ENCODE data around the gene STAT3.
"Not testable (repeated sequence)": the region's sequence is repeated elsewhere in the genome, so short reads cannot be mapped to it uniquely, and the experiment has no call there.

STAT3 gene

DNA sequence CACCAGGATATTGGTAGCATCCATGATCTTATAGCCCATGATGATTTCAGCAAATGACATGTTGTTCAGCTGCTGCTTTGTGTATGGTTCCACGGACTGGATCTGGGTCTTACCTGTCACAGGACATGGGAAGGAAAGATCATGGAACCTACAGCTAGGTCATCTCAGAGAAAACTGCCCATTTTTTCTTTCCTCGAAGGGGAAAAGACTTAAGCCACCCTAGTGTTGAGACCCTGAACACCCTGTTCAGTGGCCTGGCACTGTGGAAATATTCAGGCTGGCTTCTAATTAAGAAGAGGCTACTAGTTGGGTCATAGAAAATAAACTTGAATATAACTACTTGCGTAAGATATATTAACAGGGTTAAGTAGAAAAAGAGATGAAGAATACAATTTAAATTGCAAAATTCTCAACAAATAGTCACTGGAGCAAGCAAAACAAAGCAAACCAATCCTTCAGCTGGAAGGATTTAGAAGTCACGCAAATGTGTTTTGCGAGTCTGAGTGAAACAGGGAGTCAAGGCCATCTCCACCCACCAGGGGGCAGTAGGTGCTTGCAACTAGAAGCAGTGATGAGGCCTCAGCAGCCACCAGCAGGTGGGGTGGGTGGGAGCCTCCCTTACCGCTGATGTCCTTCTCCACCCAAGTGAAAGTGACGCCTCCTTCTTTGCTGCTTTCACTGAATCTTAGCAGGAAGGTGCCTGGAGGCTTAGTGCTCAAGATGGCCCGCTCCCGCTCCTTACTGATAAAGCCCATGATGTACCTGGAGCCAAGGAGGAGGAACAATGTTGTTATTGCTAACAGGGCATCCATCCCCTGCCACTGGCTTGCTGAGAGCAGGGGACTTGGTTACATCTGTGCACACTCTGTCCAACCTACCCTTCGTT is 65.6 kb downstream of the STAT3 start:
- in situ Hi-C loops (cut with MboI; ENCODE audit: low sequenced_read_pairs), result loop anchor here (10.0 kb wide), 1 partner anchor 82 kb away; no protein-coding TSS in a partner anchor

DNA sequence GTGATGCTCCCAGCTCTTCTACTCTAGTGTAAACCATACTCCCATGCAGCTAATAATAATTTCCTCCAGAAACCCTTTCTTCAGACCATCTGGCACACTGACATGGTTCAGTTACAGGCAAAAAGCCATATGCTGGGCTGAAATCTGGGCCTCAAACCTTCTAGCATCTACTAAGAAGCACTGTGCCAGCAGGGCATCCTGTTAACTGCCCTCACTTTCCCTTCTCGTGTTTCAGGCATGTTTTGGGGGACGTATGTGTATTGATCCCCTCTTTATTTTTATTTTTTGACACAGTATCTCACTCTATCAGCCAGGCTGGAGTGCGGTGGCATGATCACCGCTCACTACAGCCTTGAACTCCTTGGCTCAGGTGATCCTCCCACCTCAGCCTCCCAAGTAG is 66.7 kb downstream of the STAT3 start:
- in situ Hi-C loops (cut with MboI; ENCODE audit: low sequenced_read_pairs), result loop anchor here (10.0 kb wide), 1 partner anchor 83 kb away; no protein-coding TSS in a partner anchor

DNA sequence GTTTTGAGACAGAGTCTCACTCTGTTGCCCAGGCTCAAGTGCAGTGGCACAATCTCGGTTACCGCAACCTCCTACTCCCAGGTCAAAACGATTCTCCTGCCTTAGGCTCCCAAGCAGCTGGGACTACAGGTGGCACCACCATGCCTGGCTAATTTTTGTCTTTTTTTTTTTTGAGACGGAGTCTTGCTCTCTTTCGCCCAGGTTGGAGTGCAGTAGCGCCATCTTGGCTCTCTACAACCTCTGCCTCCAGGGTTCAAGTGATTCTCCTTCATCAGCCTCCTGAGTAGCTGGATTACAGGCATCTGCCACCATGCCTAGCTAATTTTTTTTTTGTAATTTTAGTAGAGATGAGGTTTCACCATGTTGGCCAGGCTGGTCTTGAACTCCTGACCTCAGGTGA is 70.3 kb downstream of the STAT3 start:
- in situ Hi-C loops (cut with MboI; ENCODE audit: low sequenced_read_pairs), result not testable (repeated sequence)

DNA sequence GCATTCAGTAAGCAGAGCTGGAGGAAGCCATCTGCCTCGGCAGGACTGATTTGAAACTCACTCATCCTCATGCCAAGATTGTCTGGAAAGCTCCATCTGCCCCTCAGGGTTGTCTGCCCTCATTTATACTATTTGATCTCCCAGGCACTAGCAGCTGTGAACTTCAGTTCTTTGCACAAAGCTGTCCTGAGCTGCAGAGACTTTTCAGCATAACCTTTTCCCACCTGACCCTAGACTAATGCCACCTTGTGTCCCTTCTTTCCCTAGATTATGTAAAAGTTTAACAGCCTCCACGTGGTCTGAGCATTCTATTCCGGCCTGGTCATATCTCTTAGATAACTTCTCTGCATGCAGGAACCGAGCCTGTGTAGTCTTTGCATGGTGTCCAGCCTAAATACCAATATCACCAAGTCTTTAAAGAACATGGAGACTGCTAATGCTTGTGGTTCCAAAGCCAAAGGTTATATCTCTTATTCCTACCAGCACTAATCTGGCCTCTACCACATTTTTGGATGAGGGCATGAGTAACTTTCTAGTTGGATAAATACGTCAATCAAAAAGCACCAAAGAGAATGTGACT is 70.9 kb downstream of the STAT3 start:
- in situ Hi-C loops (cut with MboI; ENCODE audit: low sequenced_read_pairs), result no loop called here

DNA sequence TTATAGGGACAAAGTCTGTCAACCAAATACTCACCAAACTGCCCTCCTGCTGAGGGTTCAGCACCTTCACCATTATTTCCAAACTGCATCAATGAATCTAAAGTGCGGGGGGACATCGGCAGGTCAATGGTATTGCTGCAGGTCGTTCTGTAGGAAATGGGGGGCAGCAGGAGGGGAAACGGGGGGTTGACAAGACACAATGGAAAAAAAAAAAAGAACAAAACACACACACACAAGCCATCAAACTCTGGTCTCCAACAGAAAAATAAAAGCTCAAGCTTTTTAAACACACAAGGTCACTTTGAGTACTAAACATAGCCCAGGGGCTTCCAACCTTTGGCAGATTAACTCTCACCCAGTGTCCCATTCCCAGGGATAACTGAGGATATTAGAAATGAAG is 71.5 kb downstream of the STAT3 start:
- in situ Hi-C loops (cut with MboI; ENCODE audit: low sequenced_read_pairs), result no loop called here

DNA sequence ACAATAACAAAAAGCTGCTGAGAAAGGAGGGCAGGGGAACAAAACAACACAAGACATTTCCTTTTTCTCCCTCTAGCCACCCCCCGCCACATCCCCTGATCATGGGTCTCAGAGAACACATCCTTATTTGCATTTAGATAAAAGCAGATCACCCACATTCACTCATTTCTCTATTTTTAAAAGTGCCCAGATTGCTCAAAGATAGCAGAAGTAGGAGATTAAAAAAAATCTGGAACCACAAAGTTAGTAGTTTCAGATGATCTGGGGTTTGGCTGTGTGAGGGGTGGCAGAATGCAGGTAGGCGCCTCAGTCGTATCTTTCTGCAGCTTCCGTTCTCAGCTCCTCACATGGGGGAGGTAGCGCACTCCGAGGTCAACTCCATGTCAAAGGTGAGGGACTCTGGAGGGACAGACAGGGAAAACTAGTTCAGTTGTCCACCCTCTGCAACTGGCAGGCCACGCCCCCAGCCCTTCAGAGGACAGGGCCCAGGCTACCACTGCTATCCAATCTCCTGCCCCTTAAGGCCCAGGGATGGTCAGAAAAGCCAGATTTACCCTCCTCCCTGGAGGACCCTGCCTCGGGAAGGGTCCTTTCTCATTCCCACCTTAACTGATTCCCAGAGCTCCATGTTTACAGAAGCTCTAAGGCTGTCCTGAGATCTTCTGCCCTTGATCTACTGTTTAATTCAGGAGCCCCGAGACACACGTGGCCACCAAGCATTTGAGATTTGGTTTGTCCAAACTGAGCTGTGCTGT is 72.7 kb downstream of the STAT3 start:
- in situ Hi-C loops (cut with MboI; ENCODE audit: low sequenced_read_pairs), result no loop called here

DNA sequence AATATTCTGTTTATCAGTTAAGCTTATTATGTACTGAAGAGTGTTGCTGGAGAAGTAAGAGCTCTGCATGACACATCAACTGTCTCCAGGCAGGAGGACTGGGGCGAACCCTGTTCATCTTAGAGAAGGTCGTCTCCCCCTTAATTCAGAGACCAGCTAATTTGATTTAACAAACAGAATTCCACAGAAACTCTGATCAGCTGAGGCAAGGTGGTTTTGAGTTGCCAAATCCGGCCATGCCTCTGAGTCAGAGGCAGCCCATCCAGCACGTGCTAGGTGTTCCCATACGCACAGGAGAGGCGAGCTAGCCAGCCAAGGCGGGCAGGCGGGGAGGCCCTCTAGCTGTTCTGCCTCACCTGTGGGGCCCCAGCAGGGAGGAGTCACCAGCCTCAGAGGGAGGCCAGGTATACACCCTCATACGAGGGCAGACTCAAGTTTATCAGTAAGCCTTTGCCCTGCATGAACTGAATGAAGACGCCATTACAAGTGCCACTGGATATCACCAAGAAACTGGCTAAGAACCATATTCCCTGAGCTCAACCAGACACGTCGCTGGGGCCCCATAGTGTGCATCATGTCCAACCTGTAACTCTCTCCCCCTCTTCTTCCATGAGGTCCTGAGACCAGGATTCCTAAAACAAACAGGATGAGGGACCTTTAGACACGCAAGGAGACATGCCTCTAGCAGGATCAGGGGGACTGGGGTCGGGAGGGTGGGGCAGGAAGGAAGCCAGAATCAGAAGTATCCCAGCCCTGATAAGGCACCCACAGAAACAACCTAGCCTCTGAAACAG is 74.3 kb downstream of the STAT3 start:
- in situ Hi-C loops (cut with MboI; ENCODE audit: low sequenced_read_pairs), result no loop called here

DNA sequence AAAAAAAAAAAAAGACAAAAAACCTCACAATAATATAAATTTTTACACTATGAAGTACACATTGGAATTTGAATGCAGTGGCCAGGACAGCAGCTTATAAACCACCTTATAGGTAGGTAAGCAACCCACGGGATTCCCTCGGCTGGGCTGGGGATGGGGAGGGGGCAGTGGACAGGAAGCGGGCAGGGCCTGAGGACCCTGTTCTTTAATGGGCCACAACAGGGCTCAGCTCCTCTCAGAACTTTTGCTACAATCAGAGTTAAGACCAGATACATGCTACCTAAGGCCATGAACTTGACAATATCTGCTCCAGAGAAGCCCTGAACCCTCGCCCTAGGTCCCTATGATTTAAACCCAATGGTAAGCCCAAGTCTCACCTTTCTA is 74.9 kb downstream of the STAT3 start:
- in situ Hi-C loops (cut with MboI; ENCODE audit: low sequenced_read_pairs), result no loop called here

DNA sequence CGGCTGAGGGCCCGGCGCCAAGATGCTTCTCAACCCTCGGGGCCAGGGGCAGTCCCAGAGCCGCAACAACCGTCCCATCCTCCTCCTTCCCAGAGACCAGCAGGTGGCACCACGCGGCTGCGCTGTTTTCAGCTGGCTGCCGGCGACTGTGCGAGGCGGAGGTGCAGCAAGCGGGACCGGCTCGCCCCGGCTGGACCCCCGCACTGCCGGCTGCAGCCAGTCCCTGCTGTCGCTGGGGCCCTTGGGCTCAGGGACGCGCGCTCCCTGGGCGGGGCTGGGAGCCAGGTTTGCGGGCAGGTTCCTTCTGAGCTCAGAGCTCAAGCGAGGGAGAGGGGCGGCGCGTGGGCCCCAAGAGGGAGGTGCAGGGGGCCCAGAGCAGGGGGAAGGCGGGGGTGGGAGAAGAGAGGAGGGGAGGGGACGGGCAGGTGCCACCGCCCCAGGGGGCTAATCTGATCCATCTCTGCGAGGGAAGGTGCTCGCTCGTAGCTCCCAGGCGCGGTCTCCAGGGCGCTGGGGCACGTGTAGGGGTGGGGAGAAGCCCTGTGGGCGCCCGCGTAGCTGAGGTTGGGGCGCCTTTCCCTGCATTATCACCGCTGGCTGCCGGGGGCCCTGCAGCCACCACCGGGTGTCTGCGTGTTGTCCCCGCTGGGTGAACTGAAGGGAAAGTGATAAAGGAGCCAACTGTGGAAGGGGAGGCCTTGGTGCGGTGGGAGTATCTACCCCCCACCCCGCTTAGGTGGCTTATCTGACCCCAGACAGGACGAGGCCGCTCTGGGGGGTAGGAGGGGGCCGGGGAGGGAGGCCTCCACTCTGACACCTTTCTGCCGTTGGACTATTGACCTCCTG is 75.7 kb downstream of the STAT3 start:
- in situ Hi-C loops (cut with MboI; ENCODE audit: low sequenced_read_pairs), result no loop called here

DNA sequence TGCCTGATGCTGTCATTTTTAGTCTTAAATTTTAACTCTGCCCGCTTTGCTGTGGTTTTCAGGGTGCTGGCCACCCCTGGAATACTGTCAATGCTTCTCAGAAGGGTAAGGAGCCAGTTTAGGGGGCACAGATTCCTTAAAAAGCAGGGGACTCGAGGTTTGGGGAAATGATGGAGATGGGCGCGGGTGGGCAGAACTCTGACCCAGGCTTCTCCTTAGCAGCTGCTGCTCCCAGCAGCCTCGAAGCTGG is 76.3 kb downstream of the STAT3 start:
- in situ Hi-C loops (cut with MboI; ENCODE audit: low sequenced_read_pairs), result no loop called here

DNA sequence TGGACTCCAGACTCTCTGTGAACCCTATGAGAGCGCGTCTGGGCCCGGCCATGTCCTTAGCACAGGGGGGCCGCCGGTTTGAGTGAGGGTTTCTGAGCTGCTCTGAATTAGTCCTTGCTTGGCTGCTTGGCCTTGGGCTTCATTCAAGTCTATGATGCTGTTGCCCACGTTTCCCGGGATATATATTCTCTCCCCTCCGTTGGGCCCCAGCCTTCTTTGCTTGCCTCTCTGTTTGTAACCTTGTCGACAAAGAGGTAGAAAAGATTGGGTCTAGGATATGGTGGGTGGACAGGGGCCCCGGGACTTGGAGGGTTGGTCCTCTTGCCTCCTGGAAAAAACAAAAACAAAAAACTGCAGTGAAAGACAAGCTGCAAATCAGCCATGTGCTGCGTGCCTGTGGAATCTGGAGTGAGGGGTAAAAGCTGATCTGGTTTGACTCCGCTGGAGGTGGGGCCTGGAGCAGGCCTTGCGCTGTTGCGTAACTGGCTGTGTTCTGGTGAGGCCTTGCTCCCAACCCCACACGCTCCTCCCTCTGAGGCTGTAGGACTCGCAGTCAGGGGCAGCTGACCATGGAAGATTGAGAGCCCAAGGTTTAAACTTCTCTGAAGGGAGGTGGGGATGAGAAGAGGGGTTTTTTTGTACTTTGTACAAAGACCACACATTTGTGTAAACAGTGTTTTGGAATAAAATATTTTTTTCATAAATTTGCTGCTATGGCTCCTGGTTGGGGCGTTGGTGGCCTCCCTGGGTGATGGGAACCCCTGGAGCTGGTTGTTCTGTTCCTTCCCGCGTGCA is 76.8 kb downstream of the STAT3 start:
- in situ Hi-C loops (cut with MboI; ENCODE audit: low sequenced_read_pairs), result no loop called here

DNA sequence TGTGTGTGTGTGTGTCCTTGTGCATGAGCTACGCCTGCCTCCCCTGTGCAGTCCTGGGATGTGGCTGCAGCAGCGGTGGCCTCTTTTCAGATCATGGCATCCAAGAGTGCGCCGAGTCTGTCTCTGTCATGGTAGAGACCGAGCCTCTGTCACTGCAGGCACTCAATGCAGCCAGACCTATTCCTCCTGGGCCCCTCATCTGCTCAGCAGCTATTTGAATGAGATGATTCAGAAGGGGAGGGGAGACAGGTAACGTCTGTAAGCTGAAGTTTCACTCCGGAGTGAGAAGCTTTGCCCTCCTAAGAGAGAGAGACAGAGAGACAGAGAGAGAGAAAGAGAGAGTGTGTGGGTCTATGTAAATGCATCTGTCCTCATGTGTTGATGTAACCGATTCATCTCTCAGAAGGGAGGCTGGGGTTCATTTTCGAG is 77.4 kb downstream of the STAT3 start:
- in situ Hi-C loops (cut with MboI; ENCODE audit: low sequenced_read_pairs), result no loop called here

DNA sequence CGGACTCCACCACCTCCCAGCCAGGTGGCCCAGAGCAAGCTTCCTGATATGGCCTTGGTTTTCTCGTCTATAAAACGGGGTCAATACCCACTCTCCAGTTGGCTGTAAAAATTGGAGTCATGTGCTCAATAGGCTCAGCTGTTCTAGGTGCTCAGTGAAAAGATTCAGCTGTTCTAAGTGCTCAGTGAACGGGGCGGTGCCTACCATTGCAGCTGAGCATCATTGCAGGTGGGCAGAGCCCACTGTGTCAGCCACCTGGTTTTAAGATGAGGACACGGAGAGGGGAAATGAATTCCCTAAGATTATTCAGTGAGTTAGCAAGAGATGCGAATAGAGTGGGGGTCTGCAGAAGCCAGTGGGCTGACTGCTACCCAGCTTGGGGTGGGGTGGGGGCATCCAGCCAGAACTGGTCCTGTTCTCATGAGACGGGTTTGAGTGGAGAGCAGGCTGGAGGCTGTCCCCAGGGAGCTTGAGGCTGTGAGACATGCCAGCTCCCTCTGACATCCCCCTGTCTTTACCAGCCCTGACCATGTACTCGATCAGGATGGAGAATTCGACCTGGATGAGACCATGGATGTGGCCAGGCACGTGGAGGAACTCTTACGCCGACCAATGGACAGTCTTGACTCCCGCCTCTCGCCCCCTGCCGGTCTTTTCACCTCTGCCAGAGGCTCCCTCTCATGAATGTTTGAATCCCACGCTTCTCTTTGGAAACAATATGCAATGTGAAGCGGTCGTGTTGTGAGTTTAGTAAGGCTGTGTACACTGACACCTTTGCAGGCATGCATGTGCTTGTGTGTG is 78.1 kb downstream of the STAT3 start:
- in situ Hi-C loops (cut with MboI; ENCODE audit: low sequenced_read_pairs), result no loop called here

DNA sequence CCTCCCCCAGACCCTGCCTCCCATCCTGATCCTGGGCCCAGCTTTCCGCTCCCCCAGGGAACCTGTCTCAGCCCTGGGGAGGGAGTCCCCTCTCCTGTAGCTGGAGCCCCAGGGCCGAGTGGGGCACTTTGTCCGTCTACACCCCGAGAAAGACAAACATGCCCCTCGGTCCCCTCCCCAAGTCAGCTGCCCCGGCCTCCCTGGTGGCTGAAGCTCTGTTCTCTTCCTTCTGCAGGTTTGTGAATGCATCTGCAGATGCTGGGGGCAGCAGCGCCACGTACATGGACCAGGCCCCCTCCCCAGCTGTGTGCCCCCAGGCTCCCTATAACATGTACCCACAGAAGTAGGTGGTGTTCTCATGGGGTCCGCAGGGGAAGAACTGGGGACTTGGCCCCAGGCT is 79.1 kb downstream of the STAT3 start:
- in situ Hi-C loops (cut with MboI; ENCODE audit: low sequenced_read_pairs), result no loop called here

DNA sequence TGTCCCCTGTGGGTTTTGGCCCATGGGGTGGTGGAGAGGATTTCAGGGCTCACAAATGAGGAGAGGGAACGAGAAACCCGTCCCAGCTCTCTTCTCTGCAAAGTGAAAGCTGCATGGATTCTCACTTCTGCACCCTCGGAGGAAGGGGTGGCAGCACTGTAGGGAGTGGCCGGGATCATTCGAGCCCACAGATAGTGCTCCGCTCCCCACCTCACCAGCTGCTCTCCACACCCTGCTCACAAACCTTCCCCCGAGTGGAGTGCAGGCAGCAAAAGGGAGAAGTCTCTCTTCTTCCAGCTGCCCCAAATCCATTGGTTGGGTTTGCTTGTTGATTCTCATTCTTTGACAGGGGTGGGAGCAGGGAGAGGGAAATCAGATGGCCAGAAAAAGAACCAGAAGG is 79.8 kb downstream of the STAT3 start:
- in situ Hi-C loops (cut with MboI; ENCODE audit: low sequenced_read_pairs), result no loop called here

DNA sequence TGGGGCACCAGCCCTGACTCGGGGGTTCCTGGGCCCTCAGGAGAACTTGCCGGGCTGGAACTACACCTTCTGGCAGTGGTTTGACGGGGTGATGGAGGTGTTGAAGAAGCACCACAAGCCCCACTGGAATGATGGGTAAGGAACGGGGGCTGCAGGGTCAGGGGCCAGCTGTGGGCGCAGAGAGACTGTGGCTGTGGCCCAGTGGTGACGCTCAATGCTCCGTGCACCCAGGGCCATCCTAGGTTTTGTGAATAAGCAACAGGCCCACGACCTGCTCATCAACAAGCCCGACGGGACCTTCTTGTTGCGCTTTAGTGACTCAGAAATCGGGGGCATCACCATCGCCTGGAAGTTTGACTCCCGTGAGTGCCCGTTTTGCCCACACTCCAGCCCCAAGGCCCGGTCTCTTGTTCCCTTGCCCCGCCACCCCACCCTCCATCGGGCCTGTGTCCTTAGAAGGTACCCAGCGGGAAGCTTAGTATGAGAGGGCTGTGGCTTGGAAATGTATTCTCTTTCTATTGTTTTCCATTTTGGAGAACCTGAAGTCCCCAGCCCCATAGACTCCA is 80.8 kb downstream of the STAT3 start:
- in situ Hi-C loops (cut with MboI; ENCODE audit: low sequenced_read_pairs), result no loop called here

DNA sequence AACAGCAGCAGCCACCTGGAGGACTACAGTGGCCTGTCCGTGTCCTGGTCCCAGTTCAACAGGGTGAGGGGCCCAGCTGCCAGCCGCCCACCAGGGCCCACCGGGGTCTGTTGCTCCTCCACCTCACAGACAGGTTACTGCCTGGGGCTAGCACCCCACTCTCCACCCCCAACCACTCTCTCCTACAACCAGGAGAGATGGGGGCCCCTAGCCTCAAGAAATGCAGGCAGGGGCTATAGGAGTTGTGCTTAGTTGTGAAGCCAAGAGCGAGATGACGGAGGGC is 81.9 kb downstream of the STAT3 start:
- in situ Hi-C loops (cut with MboI; ENCODE audit: low sequenced_read_pairs), result no loop called here

DNA sequence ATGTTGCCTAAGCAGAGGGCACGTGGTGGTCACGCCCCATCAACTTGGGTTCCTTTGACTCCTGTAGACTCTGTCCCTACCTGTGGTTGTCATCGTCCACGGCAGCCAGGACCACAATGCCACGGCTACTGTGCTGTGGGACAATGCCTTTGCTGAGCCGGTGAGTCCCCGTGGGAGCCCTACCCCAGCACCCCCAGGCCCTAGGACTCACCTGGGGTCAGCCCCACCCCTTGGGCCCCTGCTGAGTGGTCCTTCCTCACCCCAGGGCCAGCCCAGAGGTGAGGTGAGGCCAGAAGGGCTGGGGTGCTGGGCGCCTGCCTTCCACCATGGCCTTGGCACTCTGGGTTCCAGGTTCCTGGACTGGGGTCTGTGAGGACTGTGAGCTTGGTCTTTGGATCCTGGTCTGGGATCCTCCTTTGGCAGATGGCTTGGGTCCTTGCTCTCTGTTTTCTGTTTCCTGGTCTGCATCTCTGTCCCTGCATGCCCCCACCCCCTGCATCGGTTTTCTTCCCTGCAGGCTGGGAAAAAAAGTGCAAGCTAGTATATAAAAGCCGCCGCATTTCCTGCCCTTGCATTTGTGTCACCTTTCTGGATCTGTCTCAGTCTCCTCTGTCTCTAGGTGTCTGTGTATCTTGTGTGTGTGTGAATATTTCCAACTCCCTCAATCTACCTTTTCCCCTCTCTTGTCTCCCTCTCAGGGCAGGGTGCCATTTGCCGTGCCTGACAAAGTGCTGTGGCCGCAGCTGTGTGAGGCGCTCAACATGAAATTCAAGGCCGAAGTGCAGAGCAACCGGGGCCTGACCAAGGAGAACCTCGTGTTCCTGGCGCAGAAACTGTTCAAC is 82.5 kb downstream of the STAT3 start:
- in situ Hi-C loops (cut with MboI; ENCODE audit: low sequenced_read_pairs), result no loop called here

Data from HL-60/S4 treated with phorbol 12-myristate 13-acetate at 8.2 ng/mL for 4 days and 3 days (cell line).